NCI-H2196 (cell line): Measurements from ENCODE around the gene NCAPD3.
"Not testable (repeated sequence)": the region's sequence is repeated elsewhere in the genome, so short reads cannot be mapped to it uniquely, and the experiment has no call there.

Experiments used
- DNase-seq: peaks from one replicate; lab custom pipeline; 2025; ENCODE audit not compliant: unreplicated experiment; lab: John Stamatoyannopoulos, UW

The NCAPD3 gene

GRCh38 chr11:134224710-134225664 is 1.2 kb upstream of the NCAPD3 start:
- peak; percentile 6 for DNase-seq

DNA sequence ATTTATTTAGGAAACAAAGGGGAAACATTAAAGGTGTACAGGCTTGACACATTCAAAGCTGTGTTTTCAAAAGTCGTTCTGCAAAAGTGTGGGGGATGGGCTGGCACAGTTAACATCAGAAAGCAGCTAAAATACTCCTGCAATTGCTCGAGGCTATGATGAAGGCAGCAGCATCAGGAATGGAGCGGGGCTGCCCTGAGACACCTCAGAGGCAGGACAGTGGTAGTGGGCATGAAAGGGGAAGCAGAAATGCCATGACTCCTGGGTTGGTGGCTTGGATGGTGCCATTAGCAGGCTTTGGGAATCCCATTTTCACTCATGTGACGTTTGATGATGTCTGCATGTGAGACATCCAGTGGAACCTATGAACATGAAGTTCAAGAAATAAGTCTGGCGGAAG is 646 bp downstream of the NCAPD3 start:
- peak; percentile 12 for DNase-seq

GRCh38 chr11:134216816-134217215 is 7.0 kb downstream of the NCAPD3 start:
- no peak for DNase-seq

- DNase-seq = no peak
Measured at GRCh38 chr11:134215836-134216235, 7.9 kb downstream of the NCAPD3 start.

- DNase-seq = peak; percentile 28
Measured at GRCh38 chr11:134207538-134208239, 16.1 kb downstream of the NCAPD3 start.

DNA sequence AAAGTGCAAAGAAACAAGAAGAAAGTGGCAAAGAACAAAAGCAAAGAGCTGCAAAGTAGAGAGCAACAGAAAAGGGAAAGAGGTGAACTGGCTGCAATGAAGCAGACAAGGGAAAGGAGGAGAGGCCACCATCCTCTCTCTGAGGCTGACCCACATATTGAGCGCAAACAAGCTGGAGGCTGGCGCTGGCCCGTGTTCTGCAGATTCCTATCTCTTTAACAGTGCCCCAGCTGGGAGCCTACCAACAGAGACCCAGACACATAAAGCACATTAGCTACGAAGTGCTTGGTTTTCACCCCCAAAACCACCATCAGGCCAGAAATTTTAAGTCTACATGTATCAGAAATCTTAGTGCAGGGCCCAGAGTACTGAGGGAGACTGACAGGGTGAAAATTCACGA is 17.6 kb downstream of the NCAPD3 start:
- DNase-seq = no peak

- DNase-seq = no peak
Measured at GRCh38 chr11:134205729-134206128, 18.0 kb downstream of the NCAPD3 start.

GRCh38 chr11:134202661-134203060 is 21.1 kb downstream of the NCAPD3 start:
- no peak for DNase-seq

DNA sequence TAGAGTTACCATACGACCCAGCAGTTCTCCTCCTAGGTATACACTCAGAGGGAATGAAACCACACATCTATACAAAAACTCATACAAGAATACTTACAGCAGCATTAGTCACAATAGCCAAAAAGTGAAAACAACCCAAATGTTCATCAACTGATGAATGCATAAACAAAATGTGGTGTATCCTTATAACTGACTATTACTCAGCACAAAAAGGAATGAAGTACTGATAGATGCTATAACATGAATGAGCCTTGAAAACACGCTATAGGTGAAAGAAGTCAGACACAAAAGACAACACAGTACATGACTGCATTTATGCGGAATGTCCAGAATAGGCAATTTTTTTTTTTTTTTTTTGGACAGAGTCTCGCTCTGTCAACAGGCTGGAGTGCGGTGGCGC is 23.1 kb downstream of the NCAPD3 start:
- DNase-seq = no peak

DNA sequence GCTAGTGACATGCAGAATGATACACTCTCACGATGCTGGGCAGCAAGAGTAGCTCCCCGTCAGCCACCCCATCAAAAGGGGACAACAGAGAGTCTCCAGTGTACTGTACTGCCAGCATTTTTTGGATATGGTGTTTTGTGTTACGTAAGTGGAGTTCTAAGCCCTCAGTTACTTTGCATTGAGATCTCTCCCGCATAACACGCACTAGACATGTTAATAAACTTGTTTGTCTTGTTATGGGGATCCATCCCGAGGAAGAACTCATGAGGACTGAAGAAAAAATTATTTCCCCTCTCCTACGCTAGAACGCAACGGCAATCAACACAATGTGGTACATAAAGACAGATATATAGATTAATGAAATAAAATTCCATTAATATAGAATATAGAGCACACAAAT is 24.2 kb downstream of the NCAPD3 start:
- DNase-seq = no peak

- DNase-seq = no peak
Measured at GRCh38 chr11:134196756-134197155, 27.0 kb downstream of the NCAPD3 start.

DNA sequence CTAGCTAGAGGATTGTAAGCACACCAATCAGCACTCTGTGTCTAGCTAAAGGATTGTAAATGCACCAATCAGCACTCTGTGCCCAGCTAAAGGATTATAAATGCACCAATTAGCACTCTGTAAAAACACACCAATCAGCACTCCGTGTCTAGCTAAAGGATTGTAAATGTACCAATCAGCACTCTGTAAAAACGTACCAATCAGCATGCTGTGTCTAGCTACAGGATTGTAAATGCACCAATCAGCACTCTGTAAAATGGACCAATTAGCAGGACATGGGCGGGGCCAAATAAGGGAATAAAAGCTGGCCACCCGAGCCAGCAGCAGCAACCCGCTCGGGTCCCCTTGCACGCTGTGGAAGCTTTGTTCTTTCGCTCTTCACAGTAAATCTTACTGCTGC is 35.7 kb downstream of the NCAPD3 start:
- DNase-seq = not testable (repeated sequence)

DNA sequence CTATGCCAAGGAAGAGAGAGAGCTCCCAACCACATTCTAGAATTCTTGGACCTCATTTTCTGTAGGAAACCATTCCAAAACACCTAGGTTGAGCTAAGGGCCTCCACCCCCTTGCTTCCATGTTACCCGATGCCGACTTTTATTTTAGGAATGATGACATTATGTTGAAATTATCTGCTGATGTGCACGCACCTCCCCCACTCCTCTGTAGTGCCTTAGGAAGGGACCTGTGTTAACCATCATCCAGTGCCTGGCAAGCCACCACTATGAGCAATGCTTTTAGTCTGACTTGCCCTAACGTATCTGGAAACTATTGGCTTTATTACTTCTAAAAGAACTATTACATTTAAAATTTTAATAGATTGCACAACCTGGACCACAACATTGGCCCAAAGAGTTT is 42.1 kb downstream of the NCAPD3 start:
- DNase-seq = no peak

DNA sequence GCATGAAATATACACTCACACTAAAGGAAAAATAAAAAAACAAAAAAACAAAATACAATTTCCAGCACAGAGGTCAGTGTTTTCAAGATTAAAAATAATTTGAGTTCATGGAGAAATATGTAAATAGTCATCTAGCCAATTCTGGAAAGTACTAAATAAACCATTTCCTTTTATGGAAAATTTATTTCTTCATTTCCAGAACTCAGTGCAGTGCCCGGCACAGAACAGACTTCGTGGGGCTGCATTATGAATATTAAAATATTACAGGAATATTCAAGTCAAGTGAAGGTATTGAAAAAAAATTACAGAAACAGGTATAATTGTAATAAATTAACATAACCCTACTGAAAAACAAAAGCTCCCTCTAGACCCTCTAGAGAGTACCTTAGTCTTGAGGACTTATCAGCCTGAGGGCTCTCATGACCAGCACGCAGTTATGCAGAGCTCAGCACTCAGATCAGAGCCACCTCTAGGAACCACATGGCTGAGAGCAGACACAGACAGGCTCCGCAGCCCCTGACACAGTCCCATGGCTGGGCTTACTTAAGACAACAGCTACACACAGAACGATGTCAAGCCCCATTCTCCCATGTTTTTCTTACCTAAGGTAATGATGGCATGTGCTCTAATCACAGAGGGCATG is 45.6 kb downstream of the NCAPD3 start:
- no peak for DNase-seq

- no peak for DNase-seq
Measured at GRCh38 chr11:134176284-134176683, 47.5 kb downstream of the NCAPD3 start.

DNA sequence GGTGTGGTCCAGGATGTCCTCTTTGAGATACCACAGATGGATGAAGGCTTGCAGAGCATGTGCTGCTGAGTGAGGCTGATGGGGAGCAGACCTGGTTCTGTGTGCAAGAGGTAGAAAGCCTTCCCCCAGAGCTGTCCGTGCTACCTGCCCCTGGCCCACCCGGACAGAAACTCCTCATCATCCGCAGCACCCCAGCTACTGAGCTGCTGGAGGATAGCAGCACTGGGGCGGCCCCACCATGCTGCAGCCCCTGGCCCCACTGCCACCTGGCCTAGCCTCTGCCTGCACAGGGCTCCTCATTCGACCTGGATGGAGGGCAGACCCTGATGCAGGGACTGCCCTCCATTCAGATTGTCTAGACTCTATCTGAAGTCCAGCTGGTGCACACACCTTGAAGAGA is 50.5 kb downstream of the NCAPD3 start:
- no peak for DNase-seq

GRCh38 chr11:134171951-134172350 is 51.8 kb downstream of the NCAPD3 start:
- DNase-seq = no peak

DNA sequence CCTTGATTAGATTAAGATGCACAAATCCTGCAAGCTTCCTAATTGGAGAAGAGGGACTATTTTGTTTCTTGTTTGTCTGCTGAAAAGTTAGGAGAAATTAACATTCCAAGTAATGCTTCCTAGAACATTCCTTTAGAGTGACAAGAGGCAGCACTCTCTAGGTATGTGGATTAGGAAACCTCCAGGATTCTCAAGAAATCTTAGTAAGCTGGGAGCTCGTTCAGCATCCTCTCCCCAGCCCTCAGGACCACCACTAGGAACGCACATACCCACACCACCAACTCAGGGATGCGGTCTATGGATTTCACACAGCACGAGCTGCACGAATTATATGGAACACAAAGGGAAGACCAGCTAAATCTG is 52.9 kb downstream of the NCAPD3 start:
- DNase-seq = no peak

GRCh38 chr11:134170177-134170918 is 53.4 kb downstream of the NCAPD3 start:
- DNase-seq = no peak

DNA sequence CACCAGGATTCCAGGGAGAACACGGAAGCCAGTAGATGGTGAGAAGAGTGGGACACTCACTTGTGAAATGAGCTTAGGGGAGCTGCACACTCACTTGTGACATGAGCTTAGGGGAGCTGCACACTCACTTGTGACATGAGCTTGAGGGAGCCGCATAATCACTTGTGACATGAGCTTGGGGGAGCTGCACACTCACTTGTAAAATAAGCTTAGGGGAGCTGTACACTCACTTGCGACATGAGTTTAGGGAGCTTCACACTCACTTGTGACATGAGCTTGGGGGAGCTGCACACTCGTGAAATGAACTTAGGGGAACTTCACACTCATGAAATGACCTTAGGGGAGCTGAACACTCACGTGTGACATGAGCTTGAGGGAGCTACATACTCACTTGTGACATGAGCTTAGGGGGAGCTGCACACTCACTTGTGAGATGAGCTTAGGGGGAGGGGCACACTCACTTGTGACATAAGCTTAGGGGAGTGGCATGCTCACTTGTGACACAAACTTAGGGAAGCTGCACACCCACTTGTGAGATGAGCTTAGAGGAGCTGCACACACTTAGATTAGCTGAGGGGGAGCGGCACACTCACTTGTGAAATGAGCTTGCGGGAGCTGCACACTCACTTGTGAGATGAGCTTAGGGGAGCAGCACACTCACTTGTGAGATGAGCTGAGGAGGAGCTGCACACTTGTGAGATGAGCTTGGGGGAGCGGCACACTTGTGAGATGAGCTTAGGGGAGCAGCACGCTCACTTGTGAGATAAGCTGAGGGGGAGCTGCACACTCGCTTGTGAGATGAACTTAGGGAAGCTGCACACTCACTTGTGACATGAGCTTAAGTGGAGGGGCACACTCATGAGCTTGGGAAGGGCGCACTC is 59.0 kb downstream of the NCAPD3 start:
- DNase-seq = no peak
